ENCODE data around the gene METTL27.

GRCh38 chr7:73823257-73823656, 19.1 kb downstream of the METTL27 start:
- TF ChIP-seq CTCF (IDR thresholded peaks at IDR 0.05 in 2 of 3, conservative IDR thresholded peaks at IDR 0.05 in 1 of 3; ENCODE audit: insufficient read depth in 2 of 3, low read depth in 1 of 3, low read length in 3 of 3): no peak
- TF ChIP-seq ARID1B (IDR thresholded peaks at IDR 0.05): no peak
- no peak for TF ChIP-seq MTA1 (IDR thresholded peaks at IDR 0.05; ENCODE audit: borderline replicate concordance)
